Measurements from ENCODE around the gene FAM13B. TPM values are rescaled to one million over a fixed set of nuclear protein-coding genes. Genes with fewer than 3 reads are reported as not detected.
A peak's percentile ranks its signal among the peaks of the same experiment; 100 is the strongest.
"Not testable (repeated sequence)": the region's sequence is repeated elsewhere in the genome, so short reads cannot be mapped to it uniquely, and the experiment has no call there.

Gene FAM13B
- total RNA-seq, result 1 to 10 TPM; 6.5 to 9.2 (median 8.0) TPM
- polyA plus RNA-seq, result 1 to 10 TPM; 4.2 to 9.4 (median 5.3) TPM
- long read RNA-seq, donor 1, full-length matches to known transcripts, result 1 of 2 reads
- long read RNA-seq, donor 1, partial matches to known transcripts, result 0 of 2 reads
- long read RNA-seq, donor 1, other reads (novel, unspliced or antisense), result 1 of 2 reads
- long read RNA-seq, donor 2, partial matches to known transcripts, result 2 of 5 reads
- long read RNA-seq, donor 2, other reads (novel, unspliced or antisense), result 2 of 5 reads

DNA sequence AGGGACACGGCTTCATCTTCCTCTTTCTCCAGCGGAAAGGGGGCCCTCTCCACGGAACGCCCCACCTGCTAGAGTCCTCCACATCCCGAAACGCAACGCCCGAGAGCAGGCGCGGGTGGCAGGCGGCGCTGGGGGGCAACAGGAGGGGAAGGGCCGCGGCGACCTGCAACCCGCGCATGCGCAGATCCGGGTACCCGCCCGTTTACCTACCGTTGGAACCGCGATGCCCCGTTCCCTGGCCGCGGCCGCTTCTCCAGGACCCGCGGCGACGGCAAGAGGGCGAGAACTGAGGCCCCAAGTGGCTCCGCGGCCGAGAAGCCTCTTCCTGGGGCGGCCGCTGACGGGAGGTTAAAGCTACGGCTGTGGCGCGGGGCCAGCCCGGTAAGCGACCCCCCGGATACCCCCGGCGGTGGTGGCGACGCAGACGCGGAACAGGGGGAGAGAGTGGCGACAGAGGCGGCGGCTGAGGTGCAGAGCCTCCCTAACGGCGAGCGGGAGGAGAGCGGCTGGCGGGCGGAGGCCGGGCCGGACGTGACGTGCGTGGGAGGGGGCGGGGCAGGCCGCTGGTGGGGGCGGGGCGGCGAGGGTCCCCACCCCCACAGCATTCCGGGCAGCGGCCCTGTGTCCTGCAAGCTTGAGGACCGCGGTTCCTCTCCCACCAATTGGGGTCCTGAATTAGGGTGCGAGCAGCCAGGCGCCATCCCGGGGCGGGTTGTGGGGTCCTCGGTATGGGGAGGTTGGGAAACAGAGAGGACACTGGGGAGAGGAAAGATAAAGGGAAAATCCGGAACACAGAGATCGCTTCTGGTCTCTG, at the start of gene FAM13B:
FAM13B (minus strand) TSS at position 508 of the 814 bp plus-strand sequence. CDS start 13,968 bp downstream, outside the sequence.
- ATAC-seq (peak; percentile 94 to 96 (median 94)), DNase-seq (peak; percentile 81 to 90)
- Histone ChIP-seq H3K27ac (peak within 1 kb of the TSS; percentile 97), H3K4me1 (peaks cover 46% of the 10 kb centered on the region), H3K4me3 (peak within 1 kb of the TSS; percentile 82), H3K27me3 (ENCODE audit: insufficient read depth in 3 of 3, low read length in 2 of 3) (no peaks in the 10 kb centered on the region), H3K36me3 (ENCODE audit: insufficient read depth in 1 of 2, low read depth in 1 of 2) (no peaks in the 10 kb centered on the region), H3K9me3 (no peaks in the 10 kb centered on the region)
- TF ChIP-seq, protein P1, sequence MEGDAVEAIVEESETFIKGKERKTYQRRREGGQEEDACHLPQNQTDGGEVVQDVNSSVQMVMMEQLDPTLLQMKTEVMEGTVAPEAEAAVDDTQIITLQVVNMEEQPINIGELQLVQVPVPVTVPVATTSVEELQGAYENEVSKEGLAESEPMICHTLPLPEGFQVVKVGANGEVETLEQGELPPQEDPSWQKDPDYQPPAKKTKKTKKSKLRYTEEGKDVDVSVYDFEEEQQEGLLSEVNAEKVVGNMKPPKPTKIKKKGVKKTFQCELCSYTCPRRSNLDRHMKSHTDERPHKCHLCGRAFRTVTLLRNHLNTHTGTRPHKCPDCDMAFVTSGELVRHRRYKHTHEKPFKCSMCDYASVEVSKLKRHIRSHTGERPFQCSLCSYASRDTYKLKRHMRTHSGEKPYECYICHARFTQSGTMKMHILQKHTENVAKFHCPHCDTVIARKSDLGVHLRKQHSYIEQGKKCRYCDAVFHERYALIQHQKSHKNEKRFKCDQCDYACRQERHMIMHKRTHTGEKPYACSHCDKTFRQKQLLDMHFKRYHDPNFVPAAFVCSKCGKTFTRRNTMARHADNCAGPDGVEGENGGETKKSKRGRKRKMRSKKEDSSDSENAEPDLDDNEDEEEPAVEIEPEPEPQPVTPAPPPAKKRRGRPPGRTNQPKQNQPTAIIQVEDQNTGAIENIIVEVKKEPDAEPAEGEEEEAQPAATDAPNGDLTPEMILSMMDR (IDR thresholded peaks at IDR 0.05), result no peak
- intact Hi-C loops (cut with DNase I), result no loop called here
- WGBS, 3 donors, result 0% methylated on average over 56 to 81 of the region's 81 CpGs

DNA sequence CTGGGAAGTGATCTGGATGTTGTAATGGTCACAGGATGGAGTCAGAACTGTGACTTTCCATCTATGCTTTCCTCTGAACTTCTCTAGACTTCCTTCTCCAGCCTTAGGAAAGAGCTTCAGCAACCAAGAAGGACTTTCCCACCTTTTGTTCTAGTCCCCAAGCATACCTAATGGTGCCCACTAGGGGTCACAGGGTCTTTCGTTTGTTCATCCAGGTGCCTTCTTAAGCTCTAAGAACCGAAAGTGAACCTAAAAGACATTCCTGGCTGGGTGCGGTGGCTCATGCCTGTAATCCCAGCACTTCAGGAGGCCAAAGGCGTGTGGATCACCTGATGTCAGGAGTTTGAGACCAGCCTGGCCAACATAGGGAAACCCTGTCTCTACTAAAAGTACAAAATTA, 49.2 kb upstream of the FAM13B start:
- no peaks in the 10 kb centered on the region for H3K36me3 ChIP-seq (ENCODE audit: insufficient read depth in 1 of 2, low read depth in 1 of 2)
- no peak overlapping the region for H3K27ac ChIP-seq
- DNase-seq (no peak), ATAC-seq (no peak)
- WGBS, 3 donors, result 85 to 90% (median 88%) methylated on average over 4 of the region's 4 CpGs
- TF ChIP-seq, protein P1 (IDR thresholded peaks at IDR 0.05), result no peak
- no peaks in the 10 kb centered on the region for H3K4me1 ChIP-seq
- H3K9me3 ChIP-seq, result no peaks in the 10 kb centered on the region
- no peaks in the 10 kb centered on the region for H3K27me3 ChIP-seq (ENCODE audit: insufficient read depth in 3 of 3, low read length in 2 of 3)
- H3K4me3 ChIP-seq, result no peak overlapping the region
- intact Hi-C loops (cut with DNase I), result no loop called here

DNA sequence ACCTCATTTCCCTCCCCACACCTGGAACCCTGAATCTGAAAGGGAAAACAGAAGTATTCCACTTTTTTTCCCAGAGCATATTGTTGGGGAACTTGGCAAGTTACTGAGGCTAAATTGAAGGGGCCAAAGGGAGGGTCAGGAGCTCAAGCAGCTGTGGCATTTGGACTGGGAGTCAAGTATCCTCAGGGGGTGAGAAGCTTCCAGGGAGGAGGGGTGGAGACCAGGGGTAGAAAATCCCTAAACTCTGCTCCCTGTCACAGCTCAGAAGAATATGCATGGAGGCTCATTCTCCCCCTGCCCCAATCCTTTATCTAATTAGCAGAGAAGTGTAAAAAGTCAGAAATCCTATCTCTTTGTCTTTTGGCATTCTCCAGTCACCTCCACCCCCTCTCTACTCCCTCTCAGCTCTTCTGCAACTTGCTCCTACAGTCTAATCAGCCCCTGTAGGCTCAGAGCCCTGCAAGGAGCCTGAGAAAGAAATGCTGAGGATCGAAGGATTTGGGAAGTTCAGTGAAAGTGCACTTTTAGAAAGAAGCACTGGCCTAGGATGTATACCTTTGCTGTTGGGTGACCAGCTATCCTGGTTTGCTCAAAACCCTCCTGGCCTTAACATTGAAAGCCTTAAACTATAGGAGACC, 45.2 kb upstream of the FAM13B start:
- DNase-seq (no peak), ATAC-seq (no peak)
- Histone ChIP-seq H3K4me1 (no peaks in the 10 kb centered on the region), H3K27me3 (ENCODE audit: insufficient read depth in 3 of 3, low read length in 2 of 3) (no peaks in the 10 kb centered on the region), H3K4me3 (no peak overlapping the region), H3K36me3 (ENCODE audit: insufficient read depth in 1 of 2, low read depth in 1 of 2) (no peaks in the 10 kb centered on the region), H3K9me3 (no peaks in the 10 kb centered on the region), H3K27ac (no peak overlapping the region)
- intact Hi-C loops (cut with DNase I), result loop anchor here in 1 of 2 donors (2.0 kb wide), 1 partner anchor 55 kb away; no protein-coding TSS in a partner anchor
- WGBS, 3 donors, result 25 to 33% (median 28%) methylated on average over 1 of the region's 1 CpG
- TF ChIP-seq, protein P1 (IDR thresholded peaks at IDR 0.05), result no peak

DNA sequence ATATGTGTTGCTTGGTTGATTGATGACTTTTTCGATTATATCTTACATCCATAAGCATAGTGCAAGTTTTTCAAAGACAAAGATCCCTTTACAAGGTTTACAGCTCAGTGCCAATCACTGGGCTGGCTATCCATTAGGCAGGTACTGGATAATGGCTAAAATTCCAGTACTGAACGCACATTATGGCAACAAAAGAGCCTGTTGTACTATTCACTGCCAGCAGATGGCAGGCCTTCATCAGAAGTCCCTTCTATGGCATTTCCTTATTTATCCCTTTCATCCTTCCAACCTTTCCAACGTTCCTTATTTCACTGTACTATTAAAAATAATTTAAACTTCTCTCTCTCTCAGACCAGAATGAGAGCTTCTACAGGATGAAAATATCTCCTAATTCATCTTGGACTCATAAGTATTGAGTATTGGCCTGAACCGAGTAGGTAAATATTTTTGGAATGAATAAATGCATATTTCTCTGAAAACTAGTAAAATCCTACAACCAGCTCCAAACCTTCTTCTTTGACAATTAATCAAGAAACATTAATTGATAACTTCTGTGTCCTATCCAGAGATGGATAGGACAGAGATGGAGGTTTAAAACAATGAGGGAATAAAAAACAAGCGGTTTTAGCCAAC, 44.3 kb upstream of the FAM13B start:
- no peaks in the 10 kb centered on the region for H3K9me3 ChIP-seq
- TF ChIP-seq, protein P1 (IDR thresholded peaks at IDR 0.05), result peak; percentile 93
- ATAC-seq (peak in 3 of 4 donors; percentile 67 to 78 (median 73)), DNase-seq (peak in 1 of 2 donors; percentile 47)
- H3K36me3 ChIP-seq (ENCODE audit: insufficient read depth in 1 of 2, low read depth in 1 of 2), result no peaks in the 10 kb centered on the region
- intact Hi-C loops (cut with DNase I), result loop anchor here in 1 of 2 donors (2.0 kb wide), 1 partner anchor 54 kb away; no protein-coding TSS in a partner anchor
- WGBS, 3 donors, result 25 to 30% (median 29%) methylated on average over 5 of the region's 5 CpGs
- no peak overlapping the region for H3K4me3 ChIP-seq
- no peaks in the 10 kb centered on the region for H3K4me1 ChIP-seq
- no peaks in the 10 kb centered on the region for H3K27me3 ChIP-seq (ENCODE audit: insufficient read depth in 3 of 3, low read length in 2 of 3)
- no peak overlapping the region for H3K27ac ChIP-seq

DNA sequence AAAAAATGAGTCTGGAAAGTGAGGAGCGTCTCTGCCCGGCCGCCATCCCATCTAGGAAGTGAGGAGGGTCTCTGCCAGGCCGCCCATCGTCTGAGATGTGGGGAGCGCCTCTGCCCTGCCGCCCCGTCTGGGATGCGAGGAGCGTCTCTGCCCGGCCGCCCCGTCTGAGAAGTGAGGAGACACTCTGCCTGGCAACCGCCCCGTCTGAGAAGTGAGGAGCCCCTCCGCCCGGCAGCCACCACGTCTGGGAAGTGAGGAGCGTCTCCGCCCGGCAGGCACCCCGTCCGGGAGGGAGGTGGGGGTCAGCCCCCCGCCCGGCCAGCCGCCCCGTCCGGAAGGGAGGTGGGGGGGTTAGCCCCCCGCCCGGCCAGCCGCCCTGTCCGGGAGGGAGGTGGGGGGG, 37.1 kb upstream of the FAM13B start:
- H3K27ac ChIP-seq; DNase-seq; H3K9me3 ChIP-seq; H3K36me3 ChIP-seq (ENCODE audit: insufficient read depth in 1 of 2, low read depth in 1 of 2); H3K27me3 ChIP-seq (ENCODE audit: insufficient read depth in 3 of 3, low read length in 2 of 3); H3K4me1 ChIP-seq; intact Hi-C loops (cut with DNase I); ATAC-seq; H3K4me3 ChIP-seq: not testable (repeated sequence)
- WGBS, 3 donors, result 89 to 92% (median 91%) methylated on average over 23 to 31 of the region's 32 CpGs

All from psoas muscle (tissue), 8 donors.